K562 (cell line): Measurements from ENCODE around the gene AQP6. TPM values are rescaled to one million over a fixed set of nuclear protein-coding genes. Genes with fewer than 3 reads are reported as not detected.

Source experiments
- ATAC-seq: fragments of 200-7000 bp; cut with Tn5 transposase; 3 replicates; pipeline ENCODE4 v1.9.1; 2020; ENCODE audit warnings: moderate library complexity
- BruUV-seq: library from RNA; stranded (reverse); fragments of 400-500 nt; replicated peaks from 2 replicates; lab custom pipeline; 2021; lab: Mats Ljungman, UMichigan
- CTCF ChIA-PET: fragments of 300-600 bp; formaldehyde crosslinking; extraction: SDS; loops from one replicate; lab custom pipeline; 2021; ENCODE audit warnings: low intra/inter-chr PET ratio; lab: Yijun Ruan, JAX
- POLR2A ChIA-PET: fragments of 300-600, 350-650 bp; sonication (Branson Sonifier 250); formaldehyde crosslinking; extraction: SDS; loops from one replicate; lab custom pipeline; 2021; ENCODE audit warnings: antibody characterized with exemption, inconsistent platforms; lab: Yijun Ruan, JAX
- DNase-seq, 4 experiments: peaks; one replicate each; pipeline versions ENCODE4 v3.0.0 to v3.0.0-alpha.2; 2011 to 2018; ENCODE audit warnings: low spot score in 3 of 4, mixed read lengths in 3 of 4; ENCODE audit errors: extremely low read depth in 1 of 4
- FAIRE-seq: peaks from 2 replicates; lab custom pipeline; 2011; peaks lifted over from hg19 to GRCh38; lab: Jason Lieb, UNC
- H2AFZ ChIP-seq: 2 replicates; pipeline ENCODE4 v1.6.0; 2011; ENCODE audit warnings: low read depth, low read length, control low read depth, inconsistent platforms
- H3K27ac ChIP-seq: fragments of 200-600 bp; 3 replicates; pipeline ENCODE4 v1.8.0; 2011; ENCODE audit warnings: low read depth, mild to moderate bottlenecking, control low read depth, inconsistent platforms, low read length, moderate library complexity, mixed read lengths; ENCODE audit errors: extremely low read depth
- H3K27me3 ChIP-seq, 2 experiments: fragments of 300-600 bp in 1 of 2; 2 replicates in 1 of 2; 3 replicates in 1 of 2; pipeline versions ENCODE4 v1.6.0 to v1.8.0; 2011; ENCODE audit warnings: inconsistent platforms in 2 of 2, low read length in 2 of 2, mild to moderate bottlenecking in 1 of 2, mixed read lengths in 1 of 2, moderate library complexity in 1 of 2; ENCODE audit not compliant: control insufficient read depth in 2 of 2, insufficient read depth in 2 of 2
- H3K36me3 ChIP-seq: fragments of 300-600 bp; 3 replicates; pipeline ENCODE4 v1.8.0; 2011; ENCODE audit warnings: mild to moderate bottlenecking, low read length, inconsistent platforms; ENCODE audit not compliant: control insufficient read depth, insufficient read depth
- H3K4me1 ChIP-seq, 2 experiments: fragments of 200-600 bp in 1 of 2; replicated peaks in 1 of 2; 2 replicates in 1 of 2; 3 replicates in 1 of 2; pipeline versions ENCODE4 v1.5.1 to v1.8.0; 2011; ENCODE audit warnings: inconsistent platforms in 2 of 2, low read length in 2 of 2, mild to moderate bottlenecking in 1 of 2, mixed read lengths in 1 of 2, moderate library complexity in 1 of 2; ENCODE audit not compliant: control insufficient read depth in 2 of 2, insufficient read depth in 2 of 2
- H3K4me2 ChIP-seq: 2 replicates; pipeline ENCODE4 v1.6.1; 2011; ENCODE audit warnings: low read length, control low read depth, inconsistent platforms, mixed read lengths; ENCODE audit not compliant: insufficient read depth
- H3K4me3 ChIP-seq: fragments of 200-600 bp; sonication (generic), shearing (Covaris generic); 2 replicates; pipeline ENCODE4 v1.5.1; 2016; ENCODE audit warnings: control low read depth, inconsistent platforms
- H3K79me2 ChIP-seq: fragments of 200-600 bp; 3 replicates; pipeline ENCODE4 v1.8.0; 2011; ENCODE audit warnings: low read length, inconsistent platforms; ENCODE audit not compliant: control insufficient read depth, insufficient read depth
- H3K9ac ChIP-seq, 2 experiments: 2 replicates each; pipeline versions ENCODE4 v1.6.0 to v1.6.1; 2011; ENCODE audit warnings: low read depth in 2 of 2, low read length in 2 of 2, control low read depth in 1 of 2, inconsistent platforms in 1 of 2, mild to moderate bottlenecking in 1 of 2, mixed read lengths in 1 of 2; ENCODE audit not compliant: insufficient read depth in 1 of 2
- H3K9me1 ChIP-seq: one replicate; pipeline ENCODE4 v1.6.0; 2011; ENCODE audit warnings: inconsistent platforms, mild to moderate bottlenecking, low read length, moderate library complexity; ENCODE audit not compliant: control insufficient read depth, insufficient read depth
- H3K9me3 ChIP-seq: replicated peaks from 2 replicates; pipeline ENCODE4 v1.5.1; 2011; ENCODE audit warnings: low read depth, low read length, inconsistent platforms; ENCODE audit not compliant: control insufficient read depth, insufficient read depth
- H4K20me1 ChIP-seq: replicated peaks from 2 replicates; pipeline ENCODE4 v1.6.1; 2011; ENCODE audit warnings: low read length, inconsistent platforms, mixed read lengths; ENCODE audit not compliant: control insufficient read depth, insufficient read depth
- ESRRB ChIP-seq: fragments of 250-450 bp; sonication (Bioruptor Pico); IDR thresholded peaks from 2 replicates; pipeline ENCODE4 v1.5.0; 2020; ENCODE audit warnings: mild to moderate bottlenecking, moderate library complexity, borderline replicate concordance
- FOXP4 ChIP-seq: sonication (generic); formaldehyde crosslinking; IDR thresholded peaks from 2 replicates; pipeline ENCODE4 v1.8.0; 2022; ENCODE audit warnings: mild to moderate bottlenecking, missing genetic modification reagents, borderline replicate concordance
- MCM3 ChIP-seq: fragments of 450-650 bp; IDR thresholded peaks from 2 replicates; pipeline ENCODE4 v1.6.1; 2016
- MLX ChIP-seq, 2 experiments: fragments of 450-650 bp in 1 of 2; sonication (generic) in 1 of 2; formaldehyde crosslinking; conservative IDR thresholded peaks; 2 replicates each; pipeline versions ENCODE4 v1.4.0 to v1.8.1; 2020 to 2022; ENCODE audit warnings: mild to moderate bottlenecking in 1 of 2, missing genetic modification reagents in 1 of 2
- MTA1 ChIP-seq: fragments of 450-650 bp; IDR thresholded peaks from 2 replicates; pipeline ENCODE4 v1.6.1; 2017; ENCODE audit warnings: borderline replicate concordance
- NFIC ChIP-seq: fragments of 450-650 bp; IDR thresholded peaks from 2 replicates; pipeline ENCODE4 v1.6.1; 2017; ENCODE audit warnings: mild to moderate bottlenecking, inconsistent platforms
- SREBF2 ChIP-seq: sonication (generic); formaldehyde crosslinking; IDR thresholded peaks from 2 replicates; pipeline ENCODE4 v1.4.0; 2020; ENCODE audit warnings: mild to moderate bottlenecking, missing genetic modification reagents
- U2AF2 ChIP-seq: fragments of 200-400 bp; formaldehyde crosslinking; optimal IDR thresholded peaks from 2 replicates; pipeline ENCODE3; 2017; ENCODE audit warnings: low read depth, mild to moderate bottlenecking, low read length
- ZNF316 ChIP-seq: fragments of 450-650 bp; IDR thresholded peaks from 2 replicates; pipeline ENCODE4 v1.6.1; 2016
- WGBS: fragments of 100-300 bp; shearing (Covaris generic); methylation state at CpG from one replicate; pipeline ENCODE4 v1.1.6; 2016; ENCODE audit warnings: low coverage, mixed read lengths; ENCODE audit not compliant: insufficient coverage; ENCODE audit errors: missing lambda C conversion rate; 5-methylcytosine and 5-hydroxymethylcytosine counted together
- in situ Hi-C: fragments of 300-500 bp; cut with MboI; formaldehyde crosslinking; loops from 4 replicates; pipeline ENCODE4 v1.15.0; 2018; ENCODE audit warnings: inconsistent platforms, mixed read lengths
- intact Hi-C: fragments of 100-400 bp; cut with micrococcal nuclease; formaldehyde crosslinking; loops from 2 replicates; pipeline ENCODE4 v1.14.2; 2022
- polyA plus RNA-seq, 8 experiments: library from polyadenylated mRNA; depleted of rRNA in 4 of 8; stranded (reverse) in 5 of 8; unstranded in 3 of 8; fragments of >200 nt; fragmentation: Nextera tagmentation in 2 of 8; fragmentation: Illumina TruSeq in 1 of 8; extraction: Ambion mirVana in 2 of 8; extraction: Trizol in 1 of 8; gene quantifications; 2 replicates each; pipeline versions ENCODE4 v1.2.1 to v1.2.3, GENCODE V29; 2011 to 2014; ENCODE audit warnings: inconsistent platforms in 1 of 8, missing spikeins in 1 of 8
- total RNA-seq, 7 experiments: library from RNA; depleted of rRNA in 6 of 7; stranded (reverse); fragments of >200 nt in 6 of 7; fragmentation: Illumina TruSeq in 2 of 7; extraction: Trizol in 2 of 7; gene quantifications; 2 replicates each; pipeline versions ENCODE4 v1.2.1 to v1.2.3, GENCODE V29; 2011 to 2021; ENCODE audit warnings: low replicate concordance in 1 of 7
- TF ChIP-seq, protein P1 (sequence below): sonication (generic); formaldehyde crosslinking; IDR thresholded peaks from 2 replicates; pipeline ENCODE4 v1.5.0; 2020; ENCODE audit warnings: missing genetic modification reagents

AQP6 gene
- total and polyA plus RNA-seq, 9 of the 15 experiments (the other 6 are each of a cell fraction or from before 2014, with no cell fraction given), result 0.05 to 0.12 TPM; not detected in 7

DNA sequence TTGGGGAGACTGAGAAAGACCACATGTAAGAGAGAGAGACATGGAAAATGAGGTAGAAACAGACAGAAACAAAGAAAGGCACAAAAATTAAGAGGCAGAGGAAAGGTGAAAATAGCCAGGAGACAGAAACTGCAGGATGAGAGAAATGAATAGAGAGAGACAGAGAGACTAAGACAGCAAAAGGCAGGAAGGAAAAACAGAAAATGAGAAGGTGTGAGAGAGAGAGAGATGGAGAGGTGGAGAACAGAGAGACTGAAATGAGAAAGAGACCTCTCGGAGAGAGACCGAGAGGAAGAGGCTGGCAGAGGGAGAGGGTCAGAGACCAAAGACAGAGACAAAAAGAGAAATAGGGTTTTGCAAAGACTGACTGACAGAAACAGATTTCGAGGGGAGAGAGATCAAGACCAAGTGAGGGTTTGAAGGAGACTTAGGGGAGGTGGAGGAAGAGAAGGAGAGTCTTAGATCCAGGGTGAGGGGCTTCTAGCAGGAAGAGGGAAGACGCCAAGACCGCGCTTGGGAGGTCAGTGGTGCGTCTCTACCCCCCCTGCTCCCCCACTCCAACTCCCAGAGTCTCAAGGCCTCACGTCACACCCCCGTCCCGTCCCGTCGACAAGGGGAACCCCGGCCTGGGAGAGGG is 12.2 kb upstream of the AQP6 start:
- FAIRE-seq (no peak), ATAC-seq (no peak), DNase-seq (no peak)
- intact Hi-C loops (no loop called here), in situ Hi-C loops (loop anchor here (5.0 kb wide), 1 partner anchor 93 kb away; no protein-coding TSS in a partner anchor)
- H3K36me3 ChIP-seq, result no peaks in the 10 kb centered on the region
- H4K20me1 ChIP-seq, result no peaks in the 10 kb centered on the region
- 39% methylated on average over 12 of the region's 13 CpGs for WGBS
- H3K4me3 ChIP-seq, result no peak overlapping the region
- no peaks in the 10 kb centered on the region for H3K9me1 ChIP-seq
- TF ChIP-seq MCM3 (peak; percentile 29; the same call in 1 of the 2 replicates), MTA1 (no peak)
- peaks cover 4 to 48% of the 10 kb centered on the region in 2 experiments; a peak in 4 of 5 replicates for H3K27me3 ChIP-seq
- H3K4me2 ChIP-seq, result no peak overlapping the region
- H2AFZ ChIP-seq, result no peak overlapping the region
- peaks cover 0 to 14% of the 10 kb centered on the region in 2 experiments; a peak in 1 of 5 replicates for H3K4me1 ChIP-seq
- no peaks in the 10 kb centered on the region for H3K79me2 ChIP-seq
- H3K9ac ChIP-seq, result no peak overlapping the region
- no peak overlapping the region for H3K27ac ChIP-seq
- CTCF ChIA-PET, result interaction anchor here (0.7 kb wide), 1 partner anchor 9 kb away, joined by 3 read pairs; no protein-coding TSS in a partner anchor
- POLR2A ChIA-PET, result no interaction called here
- BruUV-seq, result no TSS peak
- H3K9me3 ChIP-seq, result no peaks in the 10 kb centered on the region

- H3K9ac ChIP-seq, result no peak within 1 kb of the TSS
- no peak for TF ChIP-seq ZNF316
- no peak for TF ChIP-seq SREBF2 (CRISPR knock-in tag)
- no peak for TF ChIP-seq MLX (CRISPR knock-in tag; conservative IDR thresholded peaks at IDR 0.05)
- TF ChIP-seq, protein P1, sequence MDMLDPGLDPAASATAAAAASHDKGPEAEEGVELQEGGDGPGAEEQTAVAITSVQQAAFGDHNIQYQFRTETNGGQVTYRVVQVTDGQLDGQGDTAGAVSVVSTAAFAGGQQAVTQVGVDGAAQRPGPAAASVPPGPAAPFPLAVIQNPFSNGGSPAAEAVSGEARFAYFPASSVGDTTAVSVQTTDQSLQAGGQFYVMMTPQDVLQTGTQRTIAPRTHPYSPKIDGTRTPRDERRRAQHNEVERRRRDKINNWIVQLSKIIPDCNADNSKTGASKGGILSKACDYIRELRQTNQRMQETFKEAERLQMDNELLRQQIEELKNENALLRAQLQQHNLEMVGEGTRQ, result 0 out of 2 replicates have a peak, but pooled peaks have one; percentile 8
- TF ChIP-seq ESRRB (CRISPR knock-in tag), result no peak
- TF ChIP-seq NFIC, result peak; percentile 61
- no peak for TF ChIP-seq U2AF2
- TF ChIP-seq FOXP4 (CRISPR knock-in tag), result no peak
Measured at GRCh38 chr12:49961111-49961922, 11.4 kb upstream of the AQP6 start, which contains the start of gene AQP5. Gene AQP5 (plus strand): TSS chr12:49961872. CDS start chr12:49962018, 146 bp downstream.

More at GRCh38 chr12:49961111-49961922, 11.4 kb upstream of the AQP6 start, which contains the start of gene AQP5:
- FAIRE-seq, result no peak
- Histone ChIP-seq H3K79me2 (no peaks in the 10 kb centered on the region), H4K20me1 (no peaks in the 10 kb centered on the region), H3K9me1 (no peaks in the 10 kb centered on the region), H3K9me3 (no peaks in the 10 kb centered on the region), H3K4me3 (no peak within 1 kb of the TSS), H3K27ac (no peak within 1 kb of the TSS), H3K36me3 (no peaks in the 10 kb centered on the region), H3K4me2 (no peak within 1 kb of the TSS), H2AFZ (no peak within 1 kb of the TSS), H3K4me1 (peaks cover 2 to 13% of the 10 kb centered on the region in 2 experiments; a peak in 1 of 5 replicates), H3K27me3 (peaks cover 4 to 44% of the 10 kb centered on the region in 2 experiments; a peak in 4 of 5 replicates)
- intact Hi-C loops (no loop called here), in situ Hi-C loops (loop anchor here (5.0 kb wide), 1 partner anchor 94 kb away; no protein-coding TSS in a partner anchor)
- no peak for ATAC-seq
- 67% methylated on average over 27 of the region's 111 CpGs for whole genome bisulfite sequencing
- no peak for DNase-seq
- POLR2A ChIA-PET, result no interaction called here
- CTCF ChIA-PET, result interaction anchor here (0.6 to 0.7 kb wide), 2 partner anchors 8 to 80 kb away, joined by 3 read pairs; no protein-coding TSS in a partner anchor
- no TSS peak for BruUV-seq
